COLO668 (cell line): ENCODE data around the gene LRRC47.

Experiments used
- DNase-seq: peaks from one replicate; lab custom pipeline; 2025; ENCODE audit not compliant: unreplicated experiment; lab: John Stamatoyannopoulos, UW

Gene LRRC47

GRCh38 chr1:3733883-3734589, 62.3 kb downstream of the LRRC47 start:
- no peak for DNase-seq

- DNase-seq, result no peak
These were observed 63.0 kb downstream of the LRRC47 start for GRCh38 chr1:3733094-3733882.

- no peak for DNase-seq
These were observed 63.7 kb downstream of the LRRC47 start for GRCh38 chr1:3732434-3733093.

GRCh38 chr1:3731583-3732433, 64.5 kb downstream of the LRRC47 start:
- no peak for DNase-seq

GRCh38 chr1:3730543-3731247, 65.6 kb downstream of the LRRC47 start:
- no peak for DNase-seq

GRCh38 chr1:3729594-3730542, 66.4 kb downstream of the LRRC47 start:
- DNase-seq, result no peak
